DLD1 (cell line): Measurements from ENCODE around the gene TMEM74B.
"Not testable (repeated sequence)": the region's sequence is repeated elsewhere in the genome, so short reads cannot be mapped to it uniquely, and the experiment has no call there.

Experiments
- in situ Hi-C: cut with HindIII; loops from 2 replicates; pipeline ENCODE4 v1.10.0; 2017; ENCODE audit warnings: low sequenced_read_pairs

The TMEM74B gene

DNA sequence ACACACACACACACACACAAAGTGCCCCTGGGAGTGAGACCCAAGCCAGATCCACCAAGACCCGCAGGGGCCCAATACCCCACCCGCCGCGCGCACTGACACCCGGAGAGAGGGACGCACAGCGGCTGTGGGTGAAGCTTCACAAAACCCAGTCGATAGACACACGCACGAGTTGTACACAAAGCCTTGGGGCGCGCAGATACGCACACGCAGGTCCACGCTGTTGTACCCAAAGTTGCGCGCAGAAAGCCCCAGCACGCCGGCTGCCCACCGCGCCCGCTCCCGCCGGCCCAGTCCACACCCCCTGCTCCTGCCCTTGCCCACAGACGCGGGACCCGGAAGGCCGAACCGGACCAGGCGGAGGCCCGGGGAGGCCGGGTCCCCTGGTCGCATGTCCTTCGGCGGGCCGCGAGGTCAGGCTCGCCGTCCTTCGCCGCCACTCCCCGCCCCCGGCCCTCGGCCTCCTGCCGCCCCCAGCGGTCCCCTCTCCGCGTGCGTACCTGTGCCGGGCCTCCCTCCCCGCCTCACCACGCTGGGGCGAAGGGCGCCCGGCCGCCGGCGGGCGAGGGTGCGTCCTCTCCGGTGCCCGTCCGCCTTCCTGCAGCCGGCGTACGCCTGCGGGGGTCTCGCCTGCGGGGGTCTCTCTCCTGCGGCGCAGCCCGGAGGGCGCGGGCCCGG, at the start of gene TMEM74B:
TSS of gene TMEM74B (minus strand) at position 344 of the 678 bp plus-strand sequence. CDS start 1,180 bp downstream, outside the sequence.
- in situ Hi-C loops, result no loop called here

DNA sequence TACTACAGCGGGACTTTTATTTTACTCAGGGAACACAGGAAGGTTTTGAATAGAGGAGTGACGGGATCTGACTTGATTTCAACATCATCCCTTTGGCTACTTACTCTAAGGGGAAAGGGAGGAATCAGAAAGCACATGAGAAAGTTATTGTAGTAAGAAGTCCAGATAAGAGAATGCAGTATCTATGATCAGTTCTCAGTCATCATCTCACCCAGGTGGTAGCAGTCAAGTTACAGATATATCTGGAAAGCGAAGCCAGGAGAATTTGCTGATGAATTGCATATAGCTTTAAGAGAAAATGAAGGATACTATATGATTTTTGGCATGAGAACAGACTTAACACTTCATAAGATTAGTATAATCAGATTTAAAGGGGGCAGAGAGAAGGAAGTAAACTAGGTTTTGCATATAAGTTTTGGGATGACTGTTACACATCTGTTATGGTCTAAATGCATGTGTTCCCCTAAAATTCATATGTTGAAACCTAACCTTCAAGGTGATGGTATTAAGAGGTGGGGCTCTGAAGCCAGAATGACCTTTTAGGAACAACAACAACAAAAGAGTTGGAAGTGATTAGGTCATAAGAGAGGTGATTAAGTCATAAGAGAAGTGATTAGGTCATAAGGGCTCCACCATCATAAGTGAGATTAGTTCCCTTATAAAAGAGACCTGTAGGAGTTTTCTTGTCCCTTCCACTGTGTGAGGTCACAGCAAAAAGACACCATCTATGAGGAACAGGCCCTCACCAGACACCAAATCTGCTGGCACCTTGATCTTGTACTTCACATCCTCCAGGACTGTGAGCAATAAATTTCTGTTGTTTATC, 47.7 kb upstream of the TMEM74B start:
- in situ Hi-C loops, result no loop called here

DNA sequence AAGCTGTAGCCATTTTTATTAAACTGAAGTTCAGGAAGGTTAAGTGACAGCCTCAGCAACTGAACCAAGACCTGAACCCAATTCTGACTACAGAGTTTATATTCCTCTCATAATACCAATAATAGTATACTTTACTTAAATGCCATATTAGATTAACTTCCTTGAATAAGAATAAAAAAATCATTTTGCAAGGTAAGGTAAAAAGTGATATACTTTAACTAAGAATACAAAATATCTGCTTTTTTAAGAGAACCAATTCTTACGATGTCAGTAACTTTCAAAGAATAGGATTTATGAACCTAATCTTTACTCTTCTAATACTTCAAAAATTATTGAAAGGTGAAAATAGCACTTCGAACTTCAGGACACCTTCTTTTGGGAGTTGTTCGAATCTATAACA, 44.8 kb upstream of the TMEM74B start:
- in situ Hi-C loops, result no loop called here

DNA sequence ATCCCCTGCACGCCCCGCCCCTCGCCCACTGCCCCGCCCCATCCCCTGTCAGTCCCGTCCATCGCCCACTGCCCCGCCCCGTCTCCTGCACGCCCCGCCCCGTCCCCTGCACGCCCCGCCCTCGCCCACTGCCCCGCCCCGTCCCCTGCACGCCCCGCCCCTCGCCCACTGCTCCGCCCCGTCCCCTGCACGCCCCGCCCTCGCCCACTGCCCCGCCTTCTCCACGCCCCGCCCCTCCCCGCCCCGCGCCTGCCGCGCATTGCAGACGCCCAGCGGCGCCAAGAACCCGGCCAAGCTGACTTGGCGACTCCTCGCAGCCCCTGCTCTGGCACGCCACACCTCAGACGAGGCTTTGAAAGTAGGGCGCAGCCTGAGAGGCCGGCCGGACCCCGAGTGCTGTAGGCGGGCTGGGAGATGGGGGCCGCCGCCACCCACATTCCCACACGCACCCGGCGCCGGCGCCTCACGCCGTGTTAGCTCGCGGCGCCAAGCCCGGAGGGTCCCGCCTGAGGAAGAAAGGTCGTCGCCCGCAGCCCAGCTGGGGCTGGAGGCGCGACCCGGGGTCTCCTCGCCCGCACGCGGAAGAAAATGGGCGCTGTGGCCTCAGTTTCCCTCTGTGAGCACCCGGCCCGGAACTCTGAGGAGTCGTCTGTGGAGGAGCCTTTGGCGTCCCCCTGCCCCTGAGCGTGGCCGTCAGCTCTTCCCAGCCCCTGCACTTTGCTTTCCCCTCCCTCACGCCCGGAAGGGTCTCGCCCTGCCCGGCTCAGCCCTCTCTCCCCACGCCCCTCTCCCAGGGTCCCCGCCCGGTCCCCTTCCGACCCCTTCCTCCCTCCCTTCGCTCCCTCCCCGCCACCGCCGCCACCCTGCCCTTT, 41.2 kb upstream of the TMEM74B start, which contains the start of gene RAD21L1:
TSS of gene RAD21L1 (plus strand) at position 262 of the 872 bp plus-strand sequence. CDS start 2,410 bp downstream, outside the sequence.
- in situ Hi-C loops, result no loop called here

DNA sequence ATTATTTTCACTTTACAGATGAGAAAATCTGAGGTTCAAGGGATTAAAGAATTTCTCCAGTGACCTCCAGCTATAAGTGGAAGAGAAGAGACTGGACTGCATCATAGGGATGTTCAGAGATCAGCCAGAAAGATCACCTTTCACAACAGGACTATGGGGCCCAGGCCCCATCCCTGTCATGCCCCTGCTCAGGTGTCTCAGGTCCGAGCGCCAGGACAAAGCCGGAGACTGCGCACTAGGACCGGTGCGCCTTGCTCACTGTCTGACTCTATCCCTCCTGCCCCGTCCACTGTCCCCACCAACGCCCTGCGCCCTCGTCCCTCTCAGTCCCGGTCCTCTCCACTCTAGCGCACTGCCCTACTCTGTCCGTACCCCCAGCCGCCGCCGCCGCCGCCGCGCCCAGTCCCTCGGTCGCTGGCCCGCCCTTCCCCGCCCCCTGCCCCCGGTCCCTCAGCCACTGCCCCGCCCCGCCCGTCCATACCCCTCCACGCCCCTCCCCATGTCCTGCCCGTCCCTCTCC, 40.5 kb upstream of the TMEM74B start:
- in situ Hi-C loops, result no loop called here

DNA sequence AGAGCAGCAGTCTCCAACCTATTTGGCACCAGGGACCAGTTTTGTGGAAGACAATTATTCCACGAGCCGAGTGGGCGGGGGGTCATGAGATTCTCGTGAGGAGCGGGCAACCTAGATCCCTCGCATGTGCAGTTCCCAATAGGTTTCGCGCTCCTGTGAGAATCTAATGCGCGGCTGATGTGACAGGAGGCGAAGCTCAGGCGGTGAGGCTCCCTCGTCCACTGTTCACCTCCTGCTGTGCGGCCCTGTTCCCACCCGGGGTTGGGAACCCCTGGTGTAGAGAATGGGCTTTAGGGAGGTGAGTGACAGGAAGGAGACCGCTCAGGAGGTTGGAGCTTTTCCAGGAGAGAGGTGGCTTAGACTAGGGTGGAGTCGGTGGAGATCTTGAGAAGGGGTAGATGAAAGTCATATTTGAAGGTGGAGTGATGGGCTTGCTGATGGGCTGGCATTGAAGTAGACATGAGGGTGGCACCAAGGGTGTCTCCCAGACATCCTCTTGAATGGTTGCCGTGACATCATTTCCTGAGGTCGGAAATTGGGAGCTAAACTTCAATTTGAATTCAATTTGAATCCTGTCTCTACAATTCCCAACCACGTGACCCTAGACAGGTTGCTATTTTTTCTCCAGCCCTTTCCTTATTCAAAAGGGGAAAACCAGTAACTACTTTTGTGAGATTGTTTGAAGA, 39.6 kb upstream of the TMEM74B start:
- in situ Hi-C loops, result no loop called here

DNA sequence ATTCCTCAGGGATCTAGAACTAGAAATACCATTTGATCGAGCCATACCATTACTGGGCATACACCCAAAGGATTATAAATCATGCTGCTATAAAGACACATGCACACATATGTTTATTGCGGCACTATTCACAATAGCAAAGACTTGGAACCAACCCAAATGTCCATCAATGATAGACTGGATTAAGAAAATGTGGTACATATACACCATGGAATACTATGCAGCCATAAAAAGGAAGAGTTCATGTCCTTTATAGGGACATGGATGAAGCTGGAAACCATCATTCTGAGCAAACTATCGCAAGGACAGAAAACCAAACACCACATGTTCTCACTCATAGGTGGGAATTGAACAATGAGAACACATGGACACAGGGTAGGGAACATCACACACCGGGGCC, 38.0 kb upstream of the TMEM74B start:
- in situ Hi-C loops, result not testable (repeated sequence)

DNA sequence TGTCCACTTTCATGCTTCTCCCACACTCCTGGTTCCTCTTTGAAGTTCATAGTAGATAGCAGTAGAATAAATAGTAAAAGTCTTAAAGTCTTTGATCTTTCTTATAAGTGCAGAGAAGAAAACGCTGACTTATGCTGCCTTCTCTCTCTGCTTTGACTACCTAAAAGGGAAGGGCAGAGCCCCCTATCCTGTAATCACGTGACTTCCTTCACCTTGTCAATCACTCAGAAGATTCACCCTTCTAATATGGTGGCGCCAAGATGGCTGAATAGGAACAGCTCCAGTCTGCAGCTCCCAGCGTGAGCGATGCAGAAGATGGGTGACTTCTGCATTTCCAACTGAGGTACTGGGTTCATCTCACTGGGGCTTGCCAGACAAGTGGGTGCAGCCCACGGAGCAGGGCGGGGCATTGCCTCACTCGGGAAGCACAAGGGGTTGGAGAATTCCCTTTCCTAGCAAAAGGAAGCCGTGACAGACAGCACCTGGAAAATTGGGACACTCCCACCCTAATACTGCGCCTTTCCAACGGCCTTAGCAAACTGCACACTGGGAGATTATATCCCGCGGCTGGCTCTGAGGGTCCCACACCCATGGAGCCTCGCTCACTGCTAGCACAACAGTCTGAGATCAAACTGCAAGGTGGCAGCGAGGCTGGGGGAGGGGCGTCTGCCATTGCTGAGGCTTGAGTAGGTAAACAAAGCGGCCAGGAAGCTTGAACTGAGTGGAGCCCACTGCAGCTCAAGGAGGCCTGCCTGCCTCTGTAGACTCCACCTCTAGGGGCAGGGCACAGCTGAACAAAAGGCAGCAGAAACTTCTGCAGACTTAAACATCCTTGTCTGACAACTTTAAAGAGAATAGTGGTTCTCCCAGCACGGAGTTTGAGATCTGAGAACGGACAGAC, 32.0 kb upstream of the TMEM74B start:
- in situ Hi-C loops, result not testable (repeated sequence)

DNA sequence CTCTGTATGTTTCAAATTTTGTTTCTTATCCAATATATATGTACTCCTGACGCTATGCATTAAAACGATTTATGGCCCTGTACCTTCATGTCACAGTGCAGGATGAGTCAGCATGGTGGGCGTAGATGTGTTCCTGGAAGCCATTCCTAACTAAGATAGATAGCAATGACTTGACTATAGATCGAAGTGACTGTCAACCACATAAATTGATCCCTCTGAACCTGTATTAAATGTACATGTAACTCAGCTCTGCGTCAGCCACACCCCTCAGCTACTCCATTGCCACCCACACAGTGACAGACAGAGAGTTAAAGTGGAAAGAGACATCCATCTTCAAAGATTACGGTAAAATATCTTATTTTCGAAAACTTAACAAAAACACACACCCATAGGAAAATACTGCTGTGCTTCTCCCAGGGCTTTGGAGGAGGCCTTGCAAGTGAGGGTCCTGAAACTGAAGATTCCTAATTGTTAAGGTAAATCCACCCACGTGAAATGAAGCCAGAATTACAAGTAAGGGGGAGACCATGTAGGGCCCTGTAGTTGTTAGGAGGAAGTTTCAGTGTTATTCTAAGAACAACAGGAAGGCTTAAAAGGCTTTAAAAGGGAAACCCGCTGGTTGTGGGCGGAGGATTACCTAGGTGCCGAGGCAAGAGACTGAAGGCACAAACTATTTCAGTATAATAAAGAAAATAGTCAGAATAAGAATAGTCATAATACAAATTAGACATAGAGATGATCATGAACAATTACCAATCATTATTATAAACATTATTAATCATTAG, 30.8 kb upstream of the TMEM74B start:
- in situ Hi-C loops, result no loop called here

DNA sequence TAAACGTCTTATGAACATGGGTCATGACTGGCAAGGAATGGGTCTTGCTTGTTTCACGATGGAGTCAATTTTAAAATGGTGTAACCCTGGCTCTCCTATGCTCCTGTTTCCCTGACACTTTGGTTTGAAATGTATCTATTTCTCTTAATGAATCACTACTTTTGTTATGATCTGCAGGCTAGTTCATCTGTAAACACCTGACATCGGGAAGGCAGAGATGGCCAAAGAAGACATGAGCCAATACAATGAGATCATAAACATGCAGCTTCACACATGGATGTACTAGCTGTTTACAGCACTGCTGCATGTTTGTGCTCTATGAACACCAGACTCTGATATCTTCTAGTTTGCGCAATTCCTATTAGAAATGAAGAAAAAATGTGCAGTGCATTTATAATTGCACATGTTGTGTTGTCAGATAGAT, 30.1 kb upstream of the TMEM74B start:
- in situ Hi-C loops, result no loop called here

DNA sequence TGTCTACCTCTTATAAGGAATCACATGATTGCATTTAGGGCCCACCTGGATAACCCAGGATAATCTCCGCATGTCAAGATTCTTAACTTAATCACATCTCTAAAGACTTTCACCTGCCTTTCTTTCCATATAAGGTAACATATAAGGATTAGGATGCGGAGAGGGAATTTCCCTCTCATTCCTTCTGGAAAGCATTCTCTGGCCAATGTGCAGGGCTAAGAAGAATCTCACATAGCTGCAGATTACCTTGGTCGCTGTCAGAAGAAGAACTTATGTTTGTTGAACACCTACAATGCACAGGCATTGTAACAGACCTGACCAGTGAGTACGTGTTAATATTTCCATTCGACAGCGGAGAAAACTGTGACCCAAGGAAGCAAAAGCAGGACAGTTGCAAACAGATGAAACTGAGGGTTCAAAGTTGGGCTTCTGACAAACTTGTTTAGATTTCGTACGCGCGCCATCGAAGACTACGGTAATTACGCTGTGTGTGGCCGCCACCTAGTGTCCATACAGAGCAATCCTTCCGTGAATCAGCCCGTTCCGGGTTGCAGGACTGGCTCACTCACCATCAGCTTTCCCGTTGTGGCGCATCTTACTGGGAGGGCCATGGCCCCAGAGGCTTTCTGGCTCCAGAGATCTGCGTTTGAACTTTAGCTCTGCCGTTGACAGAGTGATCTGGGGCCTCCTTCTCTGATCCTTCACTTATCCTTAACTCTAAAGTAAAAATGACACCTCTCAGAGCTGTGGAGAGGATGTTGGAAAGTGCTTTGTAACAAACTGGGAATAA, 28.0 kb upstream of the TMEM74B start:
- in situ Hi-C loops, result no loop called here

DNA sequence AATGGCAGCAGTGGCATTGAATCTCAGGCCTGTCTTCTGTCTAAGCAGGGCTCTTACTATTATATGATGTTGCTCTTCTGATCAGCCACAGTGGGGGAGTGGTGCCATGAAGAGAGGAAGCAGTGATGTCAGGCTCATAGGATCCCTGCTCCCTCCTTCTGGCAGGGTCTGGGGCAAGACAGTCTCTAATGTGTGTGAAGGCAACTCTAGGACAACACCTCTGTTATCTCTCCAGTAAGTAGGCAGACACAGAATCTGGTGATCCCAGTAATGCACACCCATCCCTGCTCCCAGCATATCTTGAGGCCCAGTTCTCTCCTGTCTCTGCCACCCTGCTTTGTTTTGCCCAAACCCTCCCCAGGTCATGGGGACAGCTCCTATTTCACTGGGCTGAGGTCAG, 27.2 kb upstream of the TMEM74B start:
- in situ Hi-C loops, result no loop called here

DNA sequence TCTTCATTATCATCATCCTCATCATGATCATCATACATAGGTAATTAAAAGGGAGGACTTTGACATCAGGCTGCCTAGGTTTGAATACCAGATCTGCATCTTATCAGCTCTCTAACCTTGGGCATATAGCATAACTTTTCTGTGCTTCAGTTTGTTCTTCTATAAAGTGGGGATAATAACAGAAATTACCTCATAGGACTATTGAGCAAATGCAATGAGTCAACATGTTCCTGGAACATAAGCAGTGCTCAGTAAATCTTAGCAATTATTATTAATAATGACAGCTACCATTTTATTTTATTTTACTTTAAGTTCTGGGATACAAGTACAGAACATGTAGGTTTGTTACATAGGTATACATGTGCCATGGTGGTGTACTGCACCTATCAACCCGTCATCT, 25.7 kb upstream of the TMEM74B start:
- in situ Hi-C loops, result no loop called here

DNA sequence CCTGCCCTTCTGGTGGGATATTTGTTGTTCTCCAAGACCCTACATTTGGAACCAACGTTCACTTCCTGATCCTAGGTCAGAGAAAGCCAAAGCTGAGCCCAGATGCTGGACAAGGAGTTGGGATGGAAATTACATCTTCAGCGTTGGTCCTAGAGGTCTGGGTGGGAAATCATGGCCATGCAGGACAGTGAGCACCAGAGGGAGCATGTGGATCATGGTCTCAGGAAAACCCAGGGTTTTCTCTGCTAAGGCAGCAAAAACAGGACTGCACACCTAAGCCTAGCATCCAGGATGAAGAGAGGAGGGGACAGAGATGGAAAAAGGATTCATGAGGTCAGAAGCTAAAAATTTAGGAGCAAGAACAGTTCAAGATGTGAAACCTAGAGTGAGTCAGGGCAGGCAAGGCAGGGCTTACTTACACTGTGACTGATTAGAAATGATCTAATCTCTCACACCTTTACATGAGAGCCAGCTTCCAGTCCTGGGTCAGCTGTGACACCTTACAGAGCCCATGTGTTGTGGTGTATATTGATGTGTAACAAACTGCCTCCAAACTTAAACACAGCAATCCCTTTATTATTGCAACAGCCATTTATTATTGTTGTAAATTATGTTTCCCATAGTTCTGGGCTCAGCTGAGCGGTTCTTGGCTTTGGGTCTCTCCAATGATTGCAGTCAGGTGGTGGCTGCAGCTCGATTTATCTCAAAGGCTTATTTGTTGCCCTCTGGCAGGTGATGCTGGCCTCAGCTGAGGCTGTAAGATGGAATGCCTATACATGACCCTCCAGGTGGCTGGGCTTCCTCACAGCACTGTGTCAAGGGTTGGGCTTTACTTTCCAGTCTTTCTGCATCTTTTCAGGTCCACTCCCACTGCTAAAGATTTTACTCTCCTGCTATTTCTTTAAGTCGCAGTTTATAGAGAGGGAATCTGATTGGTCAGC, 24.9 kb upstream of the TMEM74B start:
- in situ Hi-C loops, result no loop called here

DNA sequence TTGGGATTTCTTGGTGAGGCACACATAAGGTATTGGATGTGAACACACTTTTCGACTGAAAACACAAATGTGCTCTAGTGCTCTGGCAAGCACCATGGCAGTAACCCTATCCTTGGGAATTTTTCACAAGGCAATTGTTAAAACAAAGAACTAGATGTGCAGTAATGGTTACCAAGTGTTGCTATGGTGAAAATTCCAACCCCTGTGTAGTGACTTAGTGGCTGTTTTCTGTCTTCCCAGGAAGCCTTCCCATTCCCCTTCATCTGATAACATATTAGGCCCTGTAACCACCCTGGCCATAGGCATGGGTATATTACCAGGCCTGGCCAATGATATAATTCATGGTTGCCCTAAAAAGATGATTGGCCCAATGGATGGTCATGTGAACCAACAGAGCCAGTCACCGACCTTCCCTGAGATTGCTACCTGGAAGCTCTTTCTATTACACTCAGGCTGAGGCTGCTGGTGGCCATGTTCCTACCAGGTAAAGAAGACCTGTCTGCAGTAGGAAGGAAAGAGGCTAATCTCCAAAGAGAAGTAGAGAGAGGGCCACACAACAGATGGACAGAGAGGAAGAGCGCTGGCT, 22.6 kb upstream of the TMEM74B start:
- in situ Hi-C loops, result no loop called here

DNA sequence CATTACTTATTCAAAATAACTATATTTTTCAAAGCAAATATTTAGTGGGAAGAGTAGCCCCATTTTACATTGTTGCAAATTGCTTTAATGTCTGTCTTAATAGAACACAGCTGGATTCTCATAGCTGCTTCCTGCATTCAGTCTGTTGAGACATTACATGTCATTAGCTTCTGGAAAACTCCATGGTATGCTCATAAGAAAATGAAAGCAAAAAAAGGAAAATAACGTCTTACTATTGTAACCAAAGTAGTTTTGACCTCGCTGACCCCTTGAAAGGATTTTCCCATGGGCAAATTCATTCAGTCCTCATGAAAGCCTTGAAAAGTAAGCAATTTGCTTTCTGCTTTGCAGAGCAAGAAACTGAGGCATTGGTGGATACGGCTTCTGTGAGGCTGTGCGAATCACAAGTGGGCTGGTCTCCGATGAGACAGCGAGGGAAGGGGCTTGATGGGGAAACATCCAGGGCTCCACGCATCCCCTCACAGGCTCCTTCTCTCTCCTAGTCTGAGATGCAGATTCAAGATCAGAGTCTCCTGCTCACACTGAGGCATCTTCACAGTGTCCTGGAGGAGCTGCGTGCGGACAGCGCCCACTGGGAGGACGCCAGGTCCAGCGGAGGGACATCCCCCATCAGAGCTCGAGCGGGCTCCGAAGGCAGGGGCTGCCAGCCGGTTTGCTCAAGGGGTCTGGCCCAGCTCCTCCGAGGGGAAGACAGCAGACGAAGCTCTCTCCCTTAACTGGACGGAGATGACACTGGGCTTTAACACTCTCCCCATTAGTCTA, 21.8 kb upstream of the TMEM74B start:
- in situ Hi-C loops, result no loop called here
